Stimulated activated CD4-positive, alpha-beta T cell treated with anti-CD3 and anti-CD28 coated beads, TNF-alpha, amount 100 ng/mL, for 48 hours (primary cell): ENCODE measurements around the gene PTCHD4.
"Not testable (repeated sequence)": the region's sequence is repeated elsewhere in the genome, so short reads cannot be mapped to it uniquely, and the experiment has no call there.

Experiments used
- DNase-seq, 3 donors: peaks; one replicate each; pipeline ENCODE4 v3.0.0-alpha.2; 2020; ENCODE audit warnings: low read depth in 3 of 3

The PTCHD4 gene

DNA sequence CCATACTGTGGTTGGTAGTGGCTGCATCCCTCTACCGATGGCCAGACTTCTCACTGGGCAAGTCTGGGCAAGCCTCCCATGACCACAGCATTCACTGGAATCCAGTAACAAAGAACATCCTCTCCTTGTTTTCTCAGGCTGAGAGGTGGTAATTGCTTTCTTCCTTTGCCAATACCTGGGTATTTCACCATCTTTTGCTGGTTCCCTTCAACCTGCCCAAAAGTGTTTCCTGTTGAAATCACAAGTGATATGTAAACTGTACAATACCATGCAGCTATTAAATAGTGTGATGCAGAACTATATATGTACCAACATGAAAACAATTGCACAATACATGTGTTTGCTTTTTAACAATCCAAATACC is at the start of gene PTCHD4:
PTCHD4 (minus strand) TSS at position 55 of the 364 bp plus-strand sequence. CDS start 42,240 bp downstream, outside the sequence.
- DNase-seq: no peak

GRCh38 chr6:48151142-48151541 is 40.1 kb upstream of the PTCHD4 start:
- no peak for DNase-seq

GRCh38 chr6:48150701-48151100 is 39.7 kb upstream of the PTCHD4 start:
- no peak for DNase-seq

DNA sequence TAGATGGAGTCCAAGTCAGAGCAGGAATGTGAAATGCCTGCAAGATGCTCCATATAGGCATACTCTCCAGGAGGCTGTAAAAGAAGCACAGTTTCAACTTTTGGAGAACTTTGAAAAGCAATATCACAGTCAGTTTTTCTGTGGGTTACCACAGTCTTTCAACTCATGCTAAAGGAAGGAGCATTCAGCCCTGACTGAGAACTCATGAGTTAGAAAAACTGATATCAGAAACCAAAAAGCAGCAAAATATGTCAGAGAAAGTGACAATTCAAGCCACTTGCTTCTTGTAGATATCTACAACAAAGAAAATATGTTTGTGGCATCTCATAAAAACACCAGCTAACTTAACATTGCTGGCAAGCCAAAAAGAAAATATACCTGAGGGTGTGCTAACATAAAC is 36.1 kb upstream of the PTCHD4 start:
- no peak for DNase-seq

GRCh38 chr6:48144021-48144420 is 33.0 kb upstream of the PTCHD4 start:
- no peak for DNase-seq

DNA sequence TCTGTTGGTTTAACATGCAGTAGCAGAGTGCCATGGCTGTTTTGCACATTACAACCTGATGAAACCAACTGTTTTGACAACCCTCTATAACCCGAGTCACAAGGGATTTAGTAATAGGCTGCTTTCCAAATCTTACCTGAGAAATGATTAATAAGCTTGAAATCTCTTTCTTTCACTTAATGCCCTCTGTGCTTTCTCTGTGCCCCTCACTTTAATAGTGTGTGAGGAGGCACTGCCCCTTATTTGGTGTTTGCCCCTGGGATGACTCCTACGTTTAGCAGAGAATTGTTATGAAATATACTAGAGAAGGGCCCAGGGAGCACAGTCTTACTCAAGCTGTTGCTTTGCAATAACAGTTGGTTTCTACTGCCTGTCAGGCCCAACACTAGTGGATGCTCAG is 31.0 kb upstream of the PTCHD4 start:
- no peak for DNase-seq

- no peak for DNase-seq
Observed at GRCh38 chr6:48139818-48140614, 29.0 kb upstream of the PTCHD4 start.

- no peak for DNase-seq
Observed at GRCh38 chr6:48136856-48137255, 25.9 kb upstream of the PTCHD4 start.

DNA sequence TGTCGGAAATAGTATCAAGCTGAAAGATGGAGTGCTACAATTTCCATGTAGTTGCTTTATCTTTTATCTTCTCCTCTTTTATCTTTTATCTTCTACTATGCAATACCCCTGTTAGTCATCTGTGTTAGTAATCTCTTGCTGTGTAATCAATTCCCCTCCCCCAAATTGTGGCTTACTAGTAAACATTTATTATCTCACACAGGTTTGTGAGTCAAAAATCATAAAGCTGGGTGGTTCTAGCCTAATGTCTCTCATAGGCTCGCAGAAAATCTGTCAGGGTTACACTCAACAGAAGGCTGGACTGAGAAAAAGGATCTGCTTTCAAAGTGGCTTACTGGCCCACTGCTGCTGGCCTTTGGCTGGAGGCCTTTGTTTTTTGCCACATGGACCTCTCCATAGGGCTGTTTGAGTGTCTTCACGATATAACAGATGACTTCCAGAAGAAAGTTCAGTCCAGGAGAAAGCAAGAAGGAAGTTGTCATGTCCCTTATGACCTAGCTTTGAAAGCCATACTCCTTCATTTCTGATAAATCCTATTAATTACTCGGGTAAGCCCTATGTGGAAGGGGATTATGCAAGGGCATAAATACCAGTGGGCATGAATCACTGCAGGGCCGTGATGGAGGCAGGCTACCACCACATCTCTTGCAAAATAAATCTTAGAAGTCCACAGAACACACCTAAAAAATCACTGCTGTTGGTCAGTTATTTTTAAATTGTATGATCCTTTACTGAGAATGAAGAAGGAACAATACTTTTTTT is 24.5 kb upstream of the PTCHD4 start:
- DNase-seq: no peak

DNA sequence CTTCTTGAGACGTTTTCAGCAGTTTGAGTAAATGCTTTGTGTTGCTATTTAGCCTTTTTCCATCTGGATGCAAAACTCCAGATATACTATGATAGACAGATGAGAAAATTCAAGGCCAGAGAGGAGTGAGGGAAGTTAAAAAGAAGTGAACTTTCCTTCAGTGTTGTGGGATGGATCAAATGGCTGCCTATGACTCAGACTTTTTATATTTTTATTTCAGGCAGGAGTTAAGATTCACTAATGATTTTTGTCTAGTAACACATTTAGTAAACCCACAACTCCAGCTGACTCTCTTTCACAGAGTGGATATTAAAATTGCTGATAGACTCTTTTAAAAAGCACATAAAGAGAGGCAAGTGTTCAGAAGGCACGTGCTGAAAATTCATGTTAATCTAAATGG is 23.2 kb upstream of the PTCHD4 start:
- no peak for DNase-seq

DNA sequence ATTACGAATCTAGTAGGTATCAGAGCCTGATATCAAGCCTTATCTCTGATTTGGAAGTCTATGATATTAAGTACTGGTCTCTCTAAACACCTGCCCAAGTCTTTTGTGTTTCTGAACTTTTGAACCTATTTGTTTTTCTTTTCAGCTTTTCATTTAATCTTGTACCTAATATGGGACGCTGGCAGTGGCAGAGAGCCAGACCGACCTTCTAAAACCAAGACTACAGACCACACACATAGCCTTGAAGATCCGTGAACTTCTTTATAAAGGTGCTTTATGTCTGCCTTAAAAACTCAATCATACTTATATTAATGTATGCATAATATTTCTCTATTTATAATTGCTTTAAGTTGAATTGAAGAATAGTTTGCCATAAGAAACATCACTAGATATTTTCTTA is 12.6 kb upstream of the PTCHD4 start:
- no peak for DNase-seq

DNA sequence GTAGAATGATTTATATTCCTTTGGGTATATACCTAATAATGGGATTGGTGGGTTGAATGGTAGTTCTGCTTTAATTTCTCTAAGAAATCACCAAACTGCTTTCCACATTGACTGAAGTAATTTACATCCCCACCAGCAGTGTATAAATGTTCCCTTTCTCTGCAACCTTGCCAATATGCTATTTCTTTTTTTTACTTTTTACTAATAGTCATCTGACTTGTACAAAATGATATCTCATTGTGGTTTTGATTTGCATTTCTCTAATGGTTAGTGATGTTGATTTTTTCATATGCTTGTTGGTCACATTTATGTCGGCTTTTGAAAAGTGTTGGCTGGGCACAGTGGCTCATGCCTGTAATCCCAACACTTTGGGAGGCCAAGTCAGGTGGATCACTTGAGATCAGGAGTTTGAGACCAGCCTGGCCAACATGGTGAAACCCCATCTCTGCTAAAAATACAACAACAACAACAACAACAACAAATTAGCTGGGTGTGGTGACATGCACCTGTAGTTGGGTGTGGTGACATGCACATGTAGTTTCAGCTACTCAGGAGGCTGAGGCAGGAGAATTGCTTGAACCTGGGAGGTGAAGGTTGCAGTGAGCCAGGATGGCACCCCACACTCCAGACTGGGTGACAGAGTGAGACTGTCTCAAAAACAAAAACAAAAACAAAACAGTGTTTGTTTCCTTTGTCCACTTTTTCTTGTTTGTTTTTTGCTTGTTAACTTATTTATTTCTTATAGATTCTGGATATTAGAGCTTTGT is 11.2 kb upstream of the PTCHD4 start:
- not testable (repeated sequence) for DNase-seq

GRCh38 chr6:48116699-48117645 is 6.0 kb upstream of the PTCHD4 start:
- no peak for DNase-seq

GRCh38 chr6:48113130-48113529 is 2.1 kb upstream of the PTCHD4 start:
- no peak for DNase-seq

DNA sequence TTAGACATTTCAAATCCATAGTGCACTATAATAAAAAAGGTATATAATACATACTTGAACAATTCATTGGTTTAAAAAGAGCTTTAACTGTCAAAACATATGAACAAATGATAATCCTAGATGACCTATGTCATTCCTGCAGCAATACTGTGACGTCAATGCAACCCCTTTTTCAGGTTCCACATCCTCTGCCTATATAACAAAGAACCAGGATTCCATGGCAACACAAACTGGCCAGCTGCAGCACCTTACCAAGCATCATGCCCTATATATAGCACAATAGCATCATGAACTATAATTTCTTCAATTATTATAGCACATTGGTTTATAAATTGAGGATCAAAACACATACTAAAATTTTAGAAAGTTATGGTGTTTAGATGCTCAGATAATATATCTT is 578 bp upstream of the PTCHD4 start:
- DNase-seq: no peak

DNA sequence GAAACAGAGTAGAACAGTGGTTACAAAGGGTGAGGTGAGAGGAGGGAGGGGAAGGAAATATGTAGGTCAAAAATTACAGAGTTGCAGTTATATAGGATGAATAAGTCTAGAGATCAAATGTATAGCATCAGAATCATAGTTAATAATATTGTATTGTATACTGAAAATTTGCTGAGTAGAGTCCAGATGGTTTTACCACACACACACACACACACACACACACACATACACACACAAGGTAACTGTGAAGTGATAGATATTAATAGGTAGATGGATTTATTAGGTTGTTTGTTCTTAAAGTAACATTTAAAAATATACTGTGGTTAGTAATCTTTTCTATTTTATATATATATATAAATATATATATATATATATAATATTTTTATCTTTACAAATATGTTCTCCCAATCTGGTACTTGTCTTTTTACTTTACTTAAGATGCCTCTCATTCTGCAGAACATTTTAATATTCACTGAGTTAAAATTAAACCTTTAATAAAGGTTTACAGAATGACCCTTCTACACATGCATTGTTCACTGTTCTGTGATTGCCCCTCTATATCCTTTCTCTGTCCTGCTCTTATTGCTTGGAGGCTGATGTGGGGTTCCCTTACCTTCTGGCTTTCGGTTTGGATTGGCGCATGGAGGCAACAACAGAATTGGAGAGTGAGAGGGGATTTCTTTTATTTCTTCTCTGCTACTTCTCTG is 408 bp downstream of the PTCHD4 start:
- no peak for DNase-seq

GRCh38 chr6:48109944-48110343 is 1.1 kb downstream of the PTCHD4 start:
- DNase-seq: no peak

- not testable (repeated sequence) for DNase-seq
Observed at GRCh38 chr6:48102476-48103195, 8.4 kb downstream of the PTCHD4 start.

DNA sequence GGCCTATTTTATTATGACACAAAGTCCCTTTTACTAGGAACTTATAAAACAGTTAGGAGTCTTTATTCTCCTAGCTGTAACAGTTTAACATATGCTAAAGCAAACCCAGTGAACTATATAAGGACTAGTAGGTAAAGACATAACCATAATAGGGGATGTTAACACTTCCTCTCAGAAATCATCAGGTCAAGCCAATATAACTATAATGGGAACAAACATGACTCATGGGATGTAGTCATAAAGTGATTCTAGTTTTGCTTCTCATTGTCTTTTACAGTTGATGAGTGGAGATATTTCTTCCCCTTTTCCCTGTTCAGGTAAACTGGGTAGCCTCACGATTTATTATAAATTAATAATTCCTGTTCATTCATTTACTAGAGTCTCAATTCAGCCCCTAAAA is 9.7 kb downstream of the PTCHD4 start:
- DNase-seq: no peak

- no peak for DNase-seq
Observed at GRCh38 chr6:48100588-48100895, 10.5 kb downstream of the PTCHD4 start.
